ENCODE results near the gene SPR.
"Not testable (repeated sequence)": the region's sequence is repeated elsewhere in the genome, so short reads cannot be mapped to it uniquely, and the experiment has no call there.

Gene SPR

GRCh38 chr2:72889991-72890390 is 2.8 kb downstream of the SPR start:
- no peak for DNase-seq

DNA sequence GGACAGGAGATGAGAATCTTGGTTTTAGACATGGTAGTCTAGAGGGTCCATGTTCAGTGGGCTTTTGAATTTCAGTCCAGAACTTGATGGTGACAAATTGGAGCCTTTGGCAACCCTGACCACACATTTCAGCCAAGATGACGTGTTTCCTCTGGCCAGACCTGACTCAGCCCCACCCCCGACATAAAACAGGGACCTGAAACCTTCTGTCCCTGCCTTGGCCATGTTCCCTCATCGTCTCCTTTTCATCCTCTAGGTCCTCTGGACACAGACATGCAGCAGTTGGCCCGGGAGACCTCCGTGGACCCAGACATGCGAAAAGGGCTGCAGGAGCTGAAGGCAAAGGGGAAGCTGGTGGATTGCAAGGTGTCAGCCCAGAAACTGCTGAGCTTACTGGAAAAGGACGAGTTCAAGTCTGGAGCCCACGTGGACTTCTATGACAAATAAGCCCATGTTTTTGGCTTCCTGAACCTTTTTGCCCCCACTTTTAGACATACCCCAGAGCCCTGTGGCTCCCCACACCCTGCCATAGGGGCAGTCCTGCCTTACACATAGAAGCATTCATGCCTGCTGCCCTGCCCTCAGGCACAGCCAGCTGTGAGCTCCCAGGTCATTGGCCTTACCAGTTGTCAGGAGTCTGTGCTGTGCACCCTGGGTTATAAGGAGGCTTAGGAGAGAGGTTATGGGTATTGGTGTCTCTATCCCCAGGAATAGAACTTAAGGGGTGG is 4.0 kb downstream of the SPR start:
- no peak for DNase-seq

GRCh38 chr2:72892506-72893173 is 5.4 kb downstream of the SPR start:
- DNase-seq, result peak; percentile 31

- no peak for DNase-seq
Observed at GRCh38 chr2:72893594-72894319, 6.5 kb downstream of the SPR start.

- no peak for DNase-seq
Observed at GRCh38 chr2:72894514-72894913, 7.3 kb downstream of the SPR start.

GRCh38 chr2:72895154-72895553 is 7.9 kb downstream of the SPR start:
- DNase-seq, result no peak

DNA sequence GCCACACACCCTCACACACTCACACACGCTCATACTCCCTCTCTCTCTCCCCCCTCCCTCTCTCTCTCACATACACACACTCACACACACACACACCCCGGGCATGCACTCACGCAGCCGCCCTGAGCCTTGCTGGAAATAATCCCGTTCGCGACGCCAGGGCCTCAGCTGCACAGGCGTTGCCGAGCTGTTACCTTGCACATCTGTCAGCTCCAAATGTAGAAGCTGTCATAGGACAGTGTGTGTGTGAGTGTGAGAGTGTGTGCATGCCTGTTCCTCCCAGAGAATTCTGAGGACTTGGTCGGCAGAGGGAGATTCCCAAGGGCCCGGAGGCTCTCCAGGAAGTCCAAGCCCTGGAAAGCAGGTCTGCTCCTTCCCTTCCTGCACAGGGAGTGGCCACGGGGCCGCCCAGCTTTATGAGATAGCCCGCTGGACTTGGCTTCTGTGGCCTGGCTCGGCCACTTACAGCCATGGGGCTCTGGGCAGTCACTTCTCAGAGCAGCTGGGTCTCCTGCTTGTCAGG is 8.6 kb downstream of the SPR start:
- DNase-seq, result no peak

DNA sequence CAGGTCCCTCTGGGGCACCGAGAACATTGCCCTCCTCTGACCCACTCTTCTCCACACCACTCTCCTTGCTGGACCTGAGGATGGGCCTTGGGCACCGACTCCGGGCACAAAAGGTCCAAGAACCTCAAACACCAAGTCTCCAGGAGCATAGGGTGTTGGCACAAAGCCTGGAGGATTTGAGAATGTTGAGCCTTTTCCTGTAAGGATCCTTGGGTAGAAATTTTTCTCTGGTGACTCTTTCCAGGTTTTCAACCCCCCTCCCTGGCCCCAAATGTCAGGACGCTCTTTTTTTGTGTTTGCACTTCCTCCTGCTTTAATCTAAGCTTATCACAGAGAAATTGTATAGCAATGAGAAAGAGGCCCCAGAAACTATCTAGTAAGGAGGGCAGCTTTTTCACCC is 9.2 kb downstream of the SPR start:
- no peak for DNase-seq

GRCh38 chr2:72897785-72898584 is 10.8 kb downstream of the SPR start:
- no peak for DNase-seq

DNA sequence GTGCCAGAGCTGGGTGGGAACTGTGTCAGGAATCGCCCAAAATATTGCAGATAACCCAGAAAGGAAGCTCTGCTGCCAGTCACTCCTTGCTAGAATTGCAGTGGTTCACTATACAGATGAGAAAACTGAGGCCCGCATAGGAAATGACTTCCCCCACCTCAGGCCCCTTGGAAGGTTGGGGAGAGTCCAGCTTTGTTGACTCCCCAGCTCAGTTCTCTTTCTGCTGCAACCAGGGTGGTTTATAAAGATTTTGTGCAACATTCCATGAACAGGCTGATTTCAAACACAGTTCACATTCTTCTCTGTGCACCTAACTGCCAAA is 11.3 kb downstream of the SPR start:
- DNase-seq, result no peak

DNA sequence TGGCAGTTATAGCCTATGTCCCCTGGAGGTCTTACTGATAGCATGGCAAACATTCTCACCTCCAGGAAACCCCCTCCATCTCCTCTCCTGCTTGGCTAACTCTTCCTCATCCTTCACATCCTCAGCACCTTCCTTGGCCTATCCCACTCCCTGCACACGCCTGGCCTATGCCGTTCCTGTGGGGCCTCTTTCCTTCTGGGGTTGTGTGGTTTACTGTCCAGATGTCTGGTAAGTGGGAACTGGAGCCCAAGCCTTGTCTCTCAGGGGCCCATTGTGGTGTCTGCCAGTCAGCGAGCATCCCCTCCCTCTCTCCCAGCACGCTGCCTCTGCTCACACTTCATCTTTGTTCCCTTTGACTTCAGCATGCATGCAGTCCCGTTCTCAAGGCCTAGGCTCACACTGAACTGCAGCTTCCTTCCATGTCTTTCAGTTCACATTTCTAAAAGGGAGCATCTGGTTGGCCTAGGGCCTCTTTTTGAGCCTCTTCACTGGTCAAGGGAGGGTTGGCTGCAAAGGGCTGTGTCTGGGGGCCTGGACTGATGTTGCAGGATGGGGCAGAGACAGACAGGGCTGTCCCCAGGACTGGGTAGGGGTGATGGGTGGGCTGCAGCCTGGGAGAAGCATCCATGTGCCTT is 13.1 kb downstream of the SPR start:
- DNase-seq, result no peak

GRCh38 chr2:72901426-72901825 is 14.2 kb downstream of the SPR start:
- no peak for DNase-seq

DNA sequence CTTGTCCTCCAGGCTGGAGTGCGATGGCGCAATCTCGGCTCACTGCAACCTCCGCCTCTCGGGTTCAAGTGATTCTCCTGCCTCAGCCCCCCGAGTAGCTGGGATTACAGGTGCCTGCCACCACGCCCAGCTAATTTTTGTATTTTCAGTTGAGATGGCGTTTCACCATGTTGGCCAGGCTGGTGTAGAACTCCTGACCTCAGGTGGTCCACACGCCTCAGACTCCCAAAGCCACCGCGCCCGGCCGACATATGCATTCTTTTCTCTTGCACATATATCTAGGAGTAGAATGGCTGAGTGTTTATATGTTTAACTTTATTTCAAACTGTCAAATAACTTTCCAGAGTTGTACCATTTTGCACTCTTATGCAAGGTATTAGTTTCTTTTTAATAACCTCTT is 20.2 kb downstream of the SPR start:
- DNase-seq, result not testable (repeated sequence)

- DNase-seq, result no peak
Observed at GRCh38 chr2:72908741-72909140, 21.5 kb downstream of the SPR start.

- no peak for DNase-seq
Observed at GRCh38 chr2:72911256-72911655, 24.0 kb downstream of the SPR start.

DNA sequence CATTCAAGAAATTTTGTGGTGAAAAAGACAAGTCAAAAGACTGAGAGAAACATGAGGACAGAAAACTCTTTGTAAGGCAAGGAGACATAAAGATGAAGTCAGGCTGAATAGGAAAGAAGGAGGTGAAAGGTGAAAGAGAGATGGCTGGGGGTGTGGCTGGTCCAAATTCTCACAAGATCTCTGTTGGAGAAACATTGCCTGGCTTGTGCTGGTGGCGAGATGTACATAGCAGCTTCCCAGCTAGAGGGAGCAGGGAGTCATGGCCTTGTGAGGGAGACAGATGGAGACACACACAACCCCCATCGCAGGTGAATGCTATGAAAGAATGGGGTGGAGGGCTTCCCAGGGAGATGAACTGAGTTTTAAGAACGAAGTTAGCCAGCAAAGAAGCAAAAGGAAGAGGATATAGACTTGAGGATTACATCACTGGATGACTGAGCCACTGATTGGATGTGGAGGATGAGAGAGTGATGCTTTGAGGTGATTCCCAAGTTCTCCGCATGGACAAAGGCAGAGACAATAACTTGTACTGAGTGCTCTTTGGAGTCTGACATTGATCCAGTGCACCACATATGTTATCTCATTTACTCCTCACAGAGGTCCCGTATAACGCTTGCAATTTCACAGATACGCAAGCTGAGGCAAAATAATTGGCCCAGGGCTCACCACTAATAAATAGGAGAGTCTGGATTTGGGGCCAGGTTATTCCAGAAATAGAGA is 26.4 kb downstream of the SPR start:
- no peak for DNase-seq

DNA sequence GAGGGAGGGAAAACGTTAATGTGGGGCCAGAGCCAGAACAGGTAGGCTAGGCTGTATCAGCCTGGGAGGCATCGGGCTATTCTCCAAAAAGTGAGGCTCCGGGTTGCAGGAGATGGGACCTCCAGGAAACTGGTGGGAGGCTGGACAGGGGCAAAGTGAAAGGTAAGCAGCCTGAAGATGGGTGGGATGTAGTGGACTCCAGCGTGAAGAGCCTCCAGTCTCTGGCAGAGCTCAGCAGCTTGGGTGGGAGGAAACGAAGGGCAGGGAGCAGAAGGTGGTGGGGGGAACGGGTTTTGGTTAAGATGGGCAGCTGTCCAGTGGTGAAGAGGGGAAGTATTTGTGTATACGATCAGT is 27.0 kb downstream of the SPR start:
- no peak for DNase-seq

- no peak for DNase-seq
Observed at GRCh38 chr2:72914589-72915319, 27.5 kb downstream of the SPR start.

- no peak for DNase-seq
Observed at GRCh38 chr2:72915320-72915906, 28.2 kb downstream of the SPR start.

GRCh38 chr2:72915907-72916742 is 28.9 kb downstream of the SPR start:
- no peak for DNase-seq
